DOHH2 (cell line): ENCODE results near the gene PIERCE2.
"Not testable (repeated sequence)": the region's sequence is repeated elsewhere in the genome, so short reads cannot be mapped to it uniquely, and the experiment has no call there.

Experiments
- EZH2phosphoT487 ChIP-seq: fragments of 200-600 bp; sonication (generic); IDR thresholded peaks from 2 replicates; pipeline ENCODE4 v1.6.1; 2017; ENCODE audit warnings: borderline replicate concordance, mild to moderate bottlenecking, antibody characterized with exemption, low read length, moderate library complexity, mixed read lengths
- TF ChIP-seq, protein P1 (sequence below): fragments of 200-600 bp; sonication (generic); IDR thresholded peaks from one replicate; pipeline ENCODE4 v1.5.1; 2014; ENCODE audit warnings: antibody characterized with exemption, mild to moderate bottlenecking, low read depth, low read length; ENCODE audit not compliant: poor library complexity, severe bottlenecking

DNA sequence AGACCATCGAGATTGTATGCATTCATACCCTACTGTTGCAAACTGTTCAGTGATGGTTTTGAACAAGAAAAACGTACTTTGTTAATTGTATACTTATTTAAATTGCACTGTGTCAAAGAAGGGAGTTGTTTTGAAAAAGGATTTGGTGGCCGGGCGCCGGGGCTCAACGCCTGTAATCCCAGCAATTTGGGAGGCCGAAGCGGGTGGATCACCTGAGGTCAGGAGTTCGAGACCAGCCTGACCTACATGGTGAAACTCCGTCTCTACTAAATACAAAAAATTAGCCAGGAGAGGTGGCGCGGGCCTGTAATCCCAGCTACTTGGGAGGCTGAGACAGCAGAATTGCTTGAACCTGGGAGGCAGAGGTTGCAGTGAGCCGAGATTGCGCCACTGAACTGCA lies 681 bp downstream of the PIERCE2 start:
- TF ChIP-seq EZH2phosphoT487, result not testable (repeated sequence)
- TF ChIP-seq, protein P1, sequence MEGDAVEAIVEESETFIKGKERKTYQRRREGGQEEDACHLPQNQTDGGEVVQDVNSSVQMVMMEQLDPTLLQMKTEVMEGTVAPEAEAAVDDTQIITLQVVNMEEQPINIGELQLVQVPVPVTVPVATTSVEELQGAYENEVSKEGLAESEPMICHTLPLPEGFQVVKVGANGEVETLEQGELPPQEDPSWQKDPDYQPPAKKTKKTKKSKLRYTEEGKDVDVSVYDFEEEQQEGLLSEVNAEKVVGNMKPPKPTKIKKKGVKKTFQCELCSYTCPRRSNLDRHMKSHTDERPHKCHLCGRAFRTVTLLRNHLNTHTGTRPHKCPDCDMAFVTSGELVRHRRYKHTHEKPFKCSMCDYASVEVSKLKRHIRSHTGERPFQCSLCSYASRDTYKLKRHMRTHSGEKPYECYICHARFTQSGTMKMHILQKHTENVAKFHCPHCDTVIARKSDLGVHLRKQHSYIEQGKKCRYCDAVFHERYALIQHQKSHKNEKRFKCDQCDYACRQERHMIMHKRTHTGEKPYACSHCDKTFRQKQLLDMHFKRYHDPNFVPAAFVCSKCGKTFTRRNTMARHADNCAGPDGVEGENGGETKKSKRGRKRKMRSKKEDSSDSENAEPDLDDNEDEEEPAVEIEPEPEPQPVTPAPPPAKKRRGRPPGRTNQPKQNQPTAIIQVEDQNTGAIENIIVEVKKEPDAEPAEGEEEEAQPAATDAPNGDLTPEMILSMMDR, result not testable (repeated sequence)
